GM18951 (cell line): ENCODE data around the gene TP53RK.

Experiments
- POLR2A ChIP-seq: IDR thresholded peaks from 4 replicates; pipeline ENCODE4 v1.6.1; 2011; ENCODE audit warnings: mild to moderate bottlenecking; ENCODE audit not compliant: insufficient read length, insufficient read depth; ENCODE audit errors: extremely low read depth
- in situ Hi-C: fragments of 300-500 bp; cut with MboI; formaldehyde crosslinking; loops from one replicate; pipeline ENCODE4 v1.12.0; 2022; ENCODE audit warnings: low sequenced_read_pairs, mixed read lengths, inconsistent platforms; ENCODE audit not compliant: unreplicated experiment

TP53RK gene

DNA sequence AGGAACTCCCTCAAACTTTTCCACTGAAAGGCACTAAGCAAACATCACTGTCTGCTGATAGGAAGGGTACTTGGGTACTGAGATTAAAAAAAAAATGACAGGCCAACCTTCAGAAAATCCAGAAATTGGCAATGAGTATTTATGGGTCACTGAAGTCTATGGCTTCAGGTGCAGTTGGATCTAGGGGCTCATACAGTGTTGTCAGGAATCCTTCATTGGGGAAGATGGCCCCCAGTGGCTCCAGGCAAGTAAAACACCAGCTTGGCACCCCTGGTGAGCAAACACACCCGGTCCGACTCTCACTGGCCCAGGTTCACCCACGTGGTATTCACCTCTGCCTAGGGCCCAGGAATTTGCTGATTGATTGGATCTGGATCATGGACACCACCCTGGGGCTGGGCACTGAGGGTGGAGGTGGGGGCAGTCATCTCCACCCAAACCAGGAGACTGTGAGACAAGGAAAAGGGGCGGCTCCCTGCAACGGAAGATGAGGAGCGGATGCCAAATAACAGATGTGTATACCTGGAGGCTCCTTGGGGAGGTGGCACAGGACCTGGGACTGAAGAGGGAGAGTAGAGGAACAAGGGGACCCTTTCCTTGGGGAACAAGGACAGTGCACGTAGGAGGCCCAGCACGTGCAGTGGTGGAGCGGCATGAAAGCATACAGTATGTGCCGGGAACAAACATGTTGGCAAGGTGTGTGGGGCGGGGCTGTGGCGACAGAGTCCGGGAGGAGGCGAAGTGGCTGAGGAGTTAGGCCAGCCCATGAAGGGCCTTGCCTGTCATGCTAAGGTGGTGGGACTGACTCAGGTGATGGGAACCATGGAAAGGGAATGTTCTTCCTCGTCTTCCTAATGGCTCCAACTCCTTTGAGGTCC is 25.0 kb upstream of the TP53RK start:
- no peak for TF ChIP-seq POLR2A
- in situ Hi-C loops: no loop called here

DNA sequence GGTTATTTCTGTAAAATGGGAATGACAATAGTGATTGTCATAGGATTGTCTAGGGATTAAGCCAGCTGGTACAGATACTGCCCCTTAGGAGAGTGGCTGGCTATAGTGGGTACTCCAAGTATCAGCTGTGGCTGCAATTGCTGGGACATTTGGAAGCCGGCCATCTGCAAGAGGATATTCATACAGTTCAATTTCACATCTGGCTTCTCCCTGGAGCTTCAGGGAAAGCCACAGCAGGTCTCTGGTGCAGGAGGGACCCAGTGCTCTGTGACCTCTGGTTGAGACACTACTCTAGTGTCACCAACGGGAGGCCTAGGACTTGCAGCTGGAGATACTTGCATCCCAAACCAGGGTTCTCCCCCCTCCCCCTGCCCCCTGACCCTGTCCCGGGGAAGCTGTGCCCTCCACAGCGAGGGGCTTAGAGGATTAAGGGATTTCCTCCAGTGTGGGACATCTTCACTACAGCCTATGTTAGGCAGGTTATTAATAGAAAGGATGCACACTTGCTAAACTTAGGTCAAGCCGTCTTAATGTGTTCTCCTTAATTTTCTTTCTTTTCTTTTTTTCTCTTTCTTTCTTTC is 22.9 kb upstream of the TP53RK start:
- in situ Hi-C loops: no loop called here
- no peak for TF ChIP-seq POLR2A

DNA sequence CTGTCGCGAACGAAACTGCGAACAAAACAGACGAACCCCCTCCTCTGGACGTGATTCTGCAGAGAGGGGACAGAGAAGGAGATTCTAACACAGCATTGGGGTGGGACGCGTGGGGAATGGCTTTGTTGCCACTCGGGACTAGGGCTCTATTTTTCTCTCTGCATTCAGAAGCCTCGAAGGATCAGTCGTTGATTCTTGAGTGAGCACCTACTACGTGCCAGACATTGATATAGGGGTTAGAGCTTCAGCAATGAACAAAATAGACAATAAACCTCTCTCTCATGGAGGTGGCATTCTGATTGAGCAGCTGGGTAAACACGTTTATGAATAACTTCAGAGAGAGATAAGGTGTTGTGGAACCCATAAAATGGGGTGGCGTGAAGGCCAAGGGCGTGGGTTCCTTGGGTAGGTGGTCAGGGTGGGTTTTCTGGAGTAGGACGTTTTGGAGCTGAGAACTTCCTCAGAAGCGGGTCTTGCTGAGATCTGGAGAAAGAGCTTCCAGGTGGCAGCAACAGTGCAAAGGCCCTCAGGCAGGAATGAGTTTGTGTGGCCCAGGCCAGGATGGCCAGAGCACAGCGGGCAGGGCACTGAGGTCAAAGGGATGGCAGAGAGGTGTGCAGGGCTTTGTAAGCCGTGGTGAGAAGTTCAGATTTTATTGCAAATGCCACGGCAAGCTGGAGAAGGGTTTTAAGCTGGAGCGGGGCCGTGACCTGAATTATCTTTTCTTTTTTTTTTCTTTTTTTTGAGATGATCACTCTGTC is 21.1 kb upstream of the TP53RK start:
- in situ Hi-C loops: no loop called here
- TF ChIP-seq POLR2A: no peak

DNA sequence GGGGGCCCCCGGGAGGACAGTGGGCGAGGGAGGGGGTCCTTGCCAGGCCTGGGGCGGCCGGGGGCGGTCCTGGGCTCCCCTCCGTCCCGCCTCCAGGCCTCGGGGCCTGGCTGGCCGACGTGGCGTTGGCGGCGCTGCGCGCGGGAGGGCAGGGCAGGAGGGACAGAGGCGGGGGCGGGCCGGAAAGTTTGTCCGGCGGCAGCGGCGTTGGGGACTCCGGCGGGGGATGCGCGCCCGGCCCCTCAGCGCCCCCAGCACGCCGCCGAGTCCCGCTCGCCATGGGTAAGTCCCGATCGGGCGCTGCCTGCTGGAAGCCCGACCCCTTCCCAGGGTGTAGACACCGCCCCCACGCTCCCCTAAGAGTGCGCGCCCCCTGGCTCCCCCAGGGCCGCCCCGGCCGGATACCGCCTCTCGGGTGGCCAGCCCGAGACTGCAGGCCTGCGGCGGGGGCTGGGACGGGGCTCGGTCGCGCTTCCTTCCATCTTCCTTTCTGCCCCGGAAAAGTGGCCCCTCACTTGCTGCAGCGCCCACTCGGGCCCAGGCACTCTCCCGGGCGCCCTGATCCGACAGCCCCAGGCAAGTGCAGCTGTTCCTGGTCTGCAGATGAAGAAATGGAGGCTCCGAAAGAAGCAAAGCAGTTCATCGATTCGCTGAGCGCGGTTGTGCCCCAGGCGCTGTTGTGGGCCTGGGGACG is 20.4 kb upstream of the TP53RK start, which contains the start of gene SLC2A10:
SLC2A10 (plus strand) TSS at position 191 of the 694 bp plus-strand sequence; CDS start at position 279, 88 bp downstream.
- in situ Hi-C loops: no loop called here

DNA sequence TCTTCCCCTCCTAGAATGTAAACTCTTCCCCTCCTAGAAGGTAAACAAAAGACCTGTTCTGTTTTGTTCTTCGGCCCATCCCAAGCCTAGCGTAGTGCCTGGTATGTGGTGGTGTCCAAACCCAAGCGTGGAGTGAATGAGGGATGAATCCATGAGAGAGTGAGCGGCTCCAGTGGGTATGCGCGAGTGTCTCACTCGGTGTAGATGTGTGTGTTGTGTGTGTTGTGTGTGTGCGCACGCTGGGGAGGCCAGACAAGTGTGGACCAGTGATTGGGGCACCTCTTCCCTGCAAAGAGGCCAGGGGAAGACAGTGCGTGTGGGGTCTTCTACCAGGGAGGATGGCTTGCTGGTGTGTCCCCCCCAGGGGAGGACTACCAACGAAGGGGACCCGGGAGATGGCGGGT is 19.8 kb upstream of the TP53RK start:
- TF ChIP-seq POLR2A: no peak
- in situ Hi-C loops: no loop called here

More for the DNA sequence above, 20.4 kb upstream of the TP53RK start, which contains the start of gene SLC2A10:
- no peak for TF ChIP-seq POLR2A

DNA sequence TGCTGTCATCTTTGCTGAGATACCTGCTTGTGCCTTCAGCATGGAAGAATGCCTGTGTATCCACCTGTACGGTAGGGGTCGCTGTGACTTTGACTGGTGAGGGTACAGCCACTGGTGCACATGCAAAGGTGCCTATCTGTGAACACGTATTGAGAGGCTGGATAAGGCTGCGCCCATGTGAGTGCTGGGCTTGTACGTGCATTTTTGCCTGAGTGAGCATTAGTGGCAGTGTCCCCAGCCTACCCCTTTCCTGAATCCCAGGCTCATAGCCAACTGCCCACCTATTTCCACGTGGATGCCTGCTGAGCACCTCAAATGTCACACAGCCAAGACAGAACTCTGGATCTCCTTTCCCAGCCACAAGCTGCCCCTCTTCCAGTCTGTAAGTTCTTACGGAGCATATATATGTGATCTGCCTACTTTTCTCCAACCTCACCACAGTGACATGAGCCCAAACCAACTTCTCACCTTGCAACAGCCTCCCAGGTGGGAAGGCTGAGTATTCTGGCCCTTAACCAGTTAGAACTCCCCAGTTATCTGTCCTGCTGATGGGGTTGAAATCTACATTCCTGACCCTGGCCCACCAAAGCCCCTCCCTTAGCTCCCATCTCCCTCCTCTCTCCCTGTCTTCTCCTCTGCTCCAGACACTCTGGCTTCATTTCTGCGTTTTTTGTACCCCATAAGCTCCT is 19.1 kb upstream of the TP53RK start:
- no peak for TF ChIP-seq POLR2A
- in situ Hi-C loops: no loop called here

DNA sequence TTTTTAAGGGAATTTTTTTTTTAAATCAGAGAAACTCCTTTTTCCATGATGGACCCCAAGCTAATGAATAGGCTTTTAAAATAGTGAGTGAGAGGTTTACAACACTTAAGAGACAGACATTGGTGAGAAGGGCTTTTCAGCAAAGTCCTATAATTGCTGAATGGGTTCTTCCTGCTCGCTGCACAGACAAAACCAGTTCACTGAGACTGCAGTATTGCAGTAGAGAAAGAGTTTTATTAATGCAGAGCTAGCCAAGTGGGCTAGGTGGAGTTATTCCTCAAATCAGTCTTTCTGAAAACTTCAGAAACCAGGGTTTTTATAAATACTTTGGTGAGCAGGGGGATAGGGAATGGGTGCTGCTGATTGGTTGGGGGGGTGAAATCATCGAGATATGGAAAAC is 17.0 kb upstream of the TP53RK start:
- TF ChIP-seq POLR2A: no peak
- in situ Hi-C loops: no loop called here

DNA sequence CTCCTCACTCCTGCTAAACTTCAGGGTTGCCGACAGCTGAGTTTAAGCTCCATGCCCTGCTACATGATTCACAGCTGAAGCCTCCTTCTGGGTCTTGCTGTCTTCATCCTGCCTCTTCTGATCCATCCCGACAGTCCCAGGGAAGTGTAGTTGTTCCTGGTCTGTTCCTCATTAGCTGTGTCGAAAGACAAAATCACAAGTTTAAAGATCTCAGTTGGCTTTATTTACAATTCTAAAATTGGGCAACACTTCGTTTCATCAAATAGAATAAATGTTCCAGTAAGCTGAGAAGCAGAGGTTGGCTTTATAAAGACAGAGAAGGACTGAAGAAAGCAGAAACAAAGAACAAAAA is 16.1 kb upstream of the TP53RK start:
- TF ChIP-seq POLR2A: no peak
- in situ Hi-C loops: no loop called here

DNA sequence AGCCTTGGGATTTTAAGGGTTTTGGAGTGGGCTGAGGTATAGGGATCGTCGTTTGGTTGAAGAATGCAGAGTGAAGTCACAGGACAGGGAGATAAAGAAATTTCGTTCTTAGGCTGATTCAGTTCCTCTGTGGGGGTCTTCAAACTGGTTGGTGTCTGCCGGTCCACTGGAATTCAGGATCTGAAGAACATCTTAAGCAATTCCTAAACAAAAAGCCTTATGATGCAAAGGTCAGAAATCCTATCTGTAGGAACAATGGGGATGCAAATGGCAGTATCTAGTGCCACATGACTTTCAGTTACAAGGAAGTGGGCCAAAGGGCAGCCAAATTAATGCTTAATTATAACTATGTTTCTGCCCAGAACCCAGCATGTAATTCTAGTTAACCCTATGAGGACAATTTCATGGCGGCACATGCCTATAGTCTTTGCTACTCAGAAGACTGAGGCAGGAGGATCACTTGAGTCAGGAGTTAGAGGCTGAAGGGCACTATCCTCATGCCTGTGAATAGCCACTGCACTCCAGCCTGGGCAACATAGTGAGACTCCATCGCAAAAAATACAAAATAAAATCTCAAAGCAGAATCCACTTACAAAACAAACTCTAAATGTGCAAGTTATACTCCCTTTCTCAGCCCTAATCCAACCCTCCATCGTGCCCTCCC is 15.6 kb upstream of the TP53RK start:
- no peak for TF ChIP-seq POLR2A
- in situ Hi-C loops: no loop called here

DNA sequence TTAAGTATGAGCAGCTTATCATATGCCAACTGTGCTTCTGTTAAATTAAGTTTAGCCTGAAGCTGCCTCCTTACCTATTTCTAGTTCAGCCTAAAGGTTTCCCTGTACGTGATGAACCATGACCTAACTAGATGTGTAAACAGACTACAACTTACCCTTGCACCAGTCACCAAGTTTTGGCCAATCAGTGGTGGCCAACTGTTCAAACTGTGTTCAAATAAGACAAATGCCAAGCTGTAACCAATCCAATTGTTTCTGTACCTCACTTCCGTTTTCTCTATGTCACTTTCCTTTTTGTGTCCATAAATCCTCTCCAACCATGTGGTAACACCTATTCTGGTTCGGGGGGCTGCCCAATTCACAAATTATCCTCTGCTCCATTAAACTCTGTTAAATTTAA is 14.2 kb upstream of the TP53RK start:
- no peak for TF ChIP-seq POLR2A
- in situ Hi-C loops: no loop called here

DNA sequence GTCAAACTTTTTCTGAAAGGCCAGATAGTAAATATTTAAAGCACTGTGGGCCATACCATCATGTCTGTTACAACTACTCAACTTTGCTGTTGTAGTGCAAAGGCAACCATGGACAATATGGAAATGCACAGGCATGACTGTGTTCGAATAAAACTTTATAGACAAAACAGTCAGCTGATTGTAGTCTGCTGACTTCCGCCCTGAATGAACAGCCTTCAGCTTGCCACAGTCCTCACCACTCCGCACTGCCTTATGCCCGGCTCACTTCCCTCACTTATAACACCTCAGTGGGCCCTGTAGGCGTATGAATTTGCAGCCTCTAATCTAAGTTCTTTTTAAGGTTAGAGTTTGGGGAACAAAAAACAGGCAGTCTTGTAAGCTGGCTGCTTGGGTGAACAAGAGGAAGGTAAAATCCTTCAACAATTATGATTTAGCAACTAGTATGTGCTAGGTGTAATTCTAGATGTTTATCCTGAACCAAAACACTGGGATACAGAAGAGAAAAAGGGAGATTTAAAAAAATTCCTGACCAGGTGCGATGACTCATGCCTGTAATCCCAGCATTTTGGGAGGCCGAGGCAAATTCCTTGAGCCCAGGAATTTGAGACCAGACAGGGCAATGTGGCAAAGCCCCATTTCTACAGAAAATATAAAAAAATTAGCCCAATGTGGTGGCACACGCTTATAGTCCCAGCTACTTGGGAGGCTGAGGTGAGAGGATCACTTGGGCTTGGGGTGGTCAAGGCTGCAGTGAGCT is 13.4 kb upstream of the TP53RK start:
- TF ChIP-seq POLR2A: no peak
- in situ Hi-C loops: no loop called here

DNA sequence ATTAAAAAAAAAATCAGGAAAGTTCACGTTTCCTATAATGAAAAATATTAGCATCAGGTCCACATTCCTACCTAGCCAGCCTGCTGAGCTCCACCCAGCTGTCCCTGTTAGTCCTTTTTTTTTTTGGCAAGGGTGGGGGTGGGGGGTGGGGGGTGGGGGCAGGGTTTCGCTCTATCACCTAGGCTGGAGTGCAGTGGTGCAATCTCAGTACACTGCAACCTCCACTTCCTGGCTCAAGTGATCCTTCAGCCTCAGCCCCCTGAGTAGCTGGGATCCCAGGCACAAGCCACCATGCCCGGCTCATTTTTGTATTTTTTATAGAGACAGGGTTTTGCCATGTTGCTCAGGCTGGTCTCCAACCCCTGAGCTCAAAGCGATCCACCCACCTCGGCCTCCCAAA is 12.7 kb upstream of the TP53RK start:
- in situ Hi-C loops: no loop called here
- TF ChIP-seq POLR2A: no peak

DNA sequence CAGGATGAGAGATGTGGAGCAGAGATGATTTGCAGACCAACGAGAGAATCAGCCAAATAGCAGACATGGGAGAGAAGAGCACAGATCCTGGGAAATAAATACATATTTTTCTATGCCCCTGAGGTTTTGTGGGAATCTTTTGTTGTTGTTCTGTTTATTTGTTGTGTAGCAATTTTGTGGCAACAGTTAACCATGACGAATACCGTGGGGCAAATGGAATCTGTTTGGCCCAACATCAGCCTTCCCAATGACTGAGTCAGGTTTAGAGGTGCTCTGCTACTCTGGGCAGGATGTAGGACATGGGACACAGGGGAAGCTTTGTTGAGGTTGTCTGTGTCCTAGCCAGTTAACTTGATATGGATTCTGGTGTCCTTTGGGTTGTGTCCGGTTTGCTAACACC is 12.3 kb upstream of the TP53RK start:
- no peak for TF ChIP-seq POLR2A
- in situ Hi-C loops: no loop called here
